ENCODE measurements around the gene TTLL10.
"Not testable (repeated sequence)": the region's sequence is repeated elsewhere in the genome, so short reads cannot be mapped to it uniquely, and the experiment has no call there.

TTLL10 gene

DNA sequence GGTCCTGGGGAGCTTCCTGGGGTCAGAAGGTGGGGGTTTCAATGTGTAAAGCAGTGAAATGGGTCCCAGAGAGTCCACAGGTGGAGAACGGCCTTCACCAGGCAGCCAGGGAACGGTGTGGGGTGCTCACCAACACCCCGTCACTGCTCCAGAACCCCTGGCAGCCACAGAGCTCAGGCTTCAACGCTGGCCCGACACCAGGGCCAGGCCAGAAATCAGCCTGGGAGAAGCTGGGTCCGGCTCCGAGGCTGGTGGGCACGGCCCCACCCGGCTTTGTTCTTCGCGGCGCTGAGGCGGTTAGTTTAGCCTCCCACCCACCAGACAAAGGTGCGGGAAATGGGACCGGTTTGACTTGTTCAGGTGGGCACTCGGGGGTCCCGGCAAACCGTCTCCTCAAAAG, 33.0 kb upstream of the TTLL10 start:
- in situ Hi-C loops (cut with MboI; ENCODE audit: low sequenced_read_pairs) = no loop called here

- in situ Hi-C loops (cut with MboI; ENCODE audit: low sequenced_read_pairs) = no loop called here
Measured at GRCh38 chr1:1141244-1141910, 32.3 kb upstream of the TTLL10 start.

DNA sequence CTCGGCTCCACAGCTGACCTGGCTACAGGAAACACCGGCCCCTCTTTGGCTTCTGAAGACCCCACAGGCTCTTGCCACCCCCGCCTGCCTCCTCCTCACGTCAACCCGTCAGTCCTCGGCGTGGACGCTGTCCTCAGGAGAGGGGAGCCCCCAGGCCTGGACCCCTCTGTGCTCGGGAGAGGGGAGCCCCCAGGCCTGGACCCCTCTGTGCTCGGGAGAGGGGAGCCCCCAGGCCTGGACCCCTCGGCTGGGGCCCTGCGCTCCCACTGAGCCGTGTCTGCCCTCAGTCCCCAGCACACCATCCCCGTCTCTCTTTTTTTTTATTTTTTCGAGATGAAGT, 31.8 kb upstream of the TTLL10 start:
- in situ Hi-C loops (cut with MboI; ENCODE audit: low sequenced_read_pairs) = no loop called here

DNA sequence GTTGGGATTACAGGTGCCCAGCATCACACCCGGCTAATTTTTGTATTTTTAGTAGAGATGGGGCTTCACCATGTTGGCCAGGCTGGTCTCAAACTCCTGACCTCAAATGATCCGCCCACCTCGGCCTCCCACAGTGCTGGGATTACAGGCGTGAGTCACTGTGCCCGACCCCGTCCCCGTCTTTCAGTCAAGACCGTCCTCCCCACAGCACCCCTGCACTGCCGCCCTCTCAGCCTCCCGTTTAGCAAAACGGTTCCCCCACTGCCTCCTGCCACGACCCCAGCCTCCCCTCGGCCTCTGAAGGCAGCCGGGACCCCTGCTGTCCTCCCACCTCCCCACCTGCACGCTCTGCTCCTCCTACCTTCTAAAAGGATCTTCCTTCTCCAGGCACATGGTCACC, 31.3 kb upstream of the TTLL10 start:
- in situ Hi-C loops (cut with MboI; ENCODE audit: low sequenced_read_pairs) = not testable (repeated sequence)

GRCh38 chr1:1142844-1143243, 30.8 kb upstream of the TTLL10 start:
- in situ Hi-C loops (cut with MboI; ENCODE audit: low sequenced_read_pairs) = no loop called here

- in situ Hi-C loops (cut with MboI; ENCODE audit: low sequenced_read_pairs) = no loop called here
Measured at GRCh38 chr1:1143636-1144035, 30.0 kb upstream of the TTLL10 start.

GRCh38 chr1:1144122-1144842, 29.4 kb upstream of the TTLL10 start:
- in situ Hi-C loops (cut with MboI; ENCODE audit: low sequenced_read_pairs) = no loop called here

- in situ Hi-C loops (cut with MboI; ENCODE audit: low sequenced_read_pairs) = no loop called here
Measured at GRCh38 chr1:1144843-1145546, 28.7 kb upstream of the TTLL10 start.

GRCh38 chr1:1145547-1145914, 28.1 kb upstream of the TTLL10 start:
- in situ Hi-C loops (cut with MboI; ENCODE audit: low sequenced_read_pairs) = no loop called here

- in situ Hi-C loops (cut with MboI; ENCODE audit: low sequenced_read_pairs) = no loop called here
Measured at GRCh38 chr1:1146026-1146425, 27.7 kb upstream of the TTLL10 start.

DNA sequence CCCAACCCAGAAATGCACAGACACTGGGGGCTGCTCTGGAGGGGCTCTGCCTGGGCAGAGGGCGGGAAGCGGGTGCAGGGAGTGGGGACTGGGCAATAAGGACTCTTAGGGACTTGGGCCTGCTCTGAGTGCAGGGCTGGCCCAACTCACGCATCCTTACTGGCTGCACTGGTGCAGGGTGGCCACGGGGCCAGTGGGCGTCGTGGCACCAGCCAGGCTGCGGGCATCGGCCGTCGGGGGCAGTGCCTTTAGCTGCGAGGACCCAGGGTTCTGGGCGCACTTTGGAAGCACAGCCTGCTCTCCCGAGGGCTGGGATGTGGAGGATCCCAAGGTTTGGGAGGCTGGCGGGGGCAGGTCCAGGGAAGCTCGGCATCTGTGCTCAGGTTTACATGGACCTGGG, 27.1 kb upstream of the TTLL10 start:
- in situ Hi-C loops (cut with MboI; ENCODE audit: low sequenced_read_pairs) = no loop called here

GRCh38 chr1:1148061-1148460, 25.6 kb upstream of the TTLL10 start:
- in situ Hi-C loops (cut with MboI; ENCODE audit: low sequenced_read_pairs) = no loop called here

DNA sequence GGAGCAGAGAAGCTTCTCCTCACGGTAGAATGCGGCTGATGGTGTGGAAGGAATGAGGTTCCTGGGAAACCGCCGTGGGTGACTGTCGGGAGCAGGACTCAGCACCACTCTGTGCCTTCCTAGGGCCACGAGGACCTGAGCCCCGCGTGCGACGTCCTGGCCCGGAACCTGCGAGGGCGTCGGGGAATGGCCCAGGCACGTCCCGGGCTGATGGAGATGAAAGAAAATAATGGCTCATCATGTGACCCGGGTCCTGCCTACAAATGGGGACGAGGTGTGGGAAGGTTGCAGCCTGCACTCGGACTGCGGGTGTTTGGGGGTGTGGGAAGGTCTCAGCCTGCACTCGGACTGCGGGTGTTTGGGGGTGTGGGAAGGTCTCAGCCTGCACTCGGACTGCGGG, 25.1 kb upstream of the TTLL10 start:
- in situ Hi-C loops (cut with MboI; ENCODE audit: low sequenced_read_pairs) = no loop called here

DNA sequence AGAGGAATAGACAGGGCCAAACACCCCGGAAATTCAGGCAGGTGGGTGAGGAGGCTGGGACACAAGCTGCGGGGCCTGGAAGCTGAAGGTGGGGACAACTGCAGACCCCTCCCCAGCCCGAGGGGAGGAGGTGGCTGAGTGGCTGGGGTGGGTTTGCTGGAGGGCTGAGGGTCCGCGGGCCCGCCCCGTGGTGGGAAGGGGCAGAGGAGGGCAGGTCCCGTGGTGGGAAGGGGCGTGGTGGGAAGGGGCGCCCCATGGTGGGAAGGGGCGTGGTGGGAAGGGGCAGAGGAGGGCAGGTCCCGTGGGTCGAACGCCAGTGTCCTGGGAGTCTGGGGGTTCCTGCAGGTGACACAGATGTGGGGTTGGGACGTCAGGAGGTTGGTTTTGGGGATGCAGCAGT, 24.3 kb upstream of the TTLL10 start:
- in situ Hi-C loops (cut with MboI; ENCODE audit: low sequenced_read_pairs) = no loop called here

GRCh38 chr1:1150100-1150499, 23.6 kb upstream of the TTLL10 start:
- in situ Hi-C loops (cut with MboI; ENCODE audit: low sequenced_read_pairs) = no loop called here

GRCh38 chr1:1151306-1151705, 22.4 kb upstream of the TTLL10 start:
- in situ Hi-C loops (cut with MboI; ENCODE audit: low sequenced_read_pairs) = no loop called here

DNA sequence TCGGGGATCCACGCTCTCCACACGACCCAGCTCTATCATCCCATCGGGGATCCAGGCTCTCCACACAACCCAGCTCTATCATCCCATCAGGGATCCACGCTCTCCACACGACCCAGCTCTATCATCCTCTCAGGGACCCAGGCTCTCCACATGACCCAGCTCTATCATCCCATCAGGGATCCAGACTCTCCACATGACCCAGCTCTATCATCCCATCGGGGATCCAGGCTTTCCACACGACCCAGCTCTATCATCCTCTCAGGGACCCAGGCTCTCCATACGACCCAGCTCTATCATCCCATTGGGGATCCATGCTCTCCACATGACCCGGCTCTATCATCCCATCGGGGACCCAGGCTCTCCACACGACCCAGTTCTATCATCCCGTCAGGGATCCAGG, 21.2 kb upstream of the TTLL10 start:
- in situ Hi-C loops (cut with MboI; ENCODE audit: low sequenced_read_pairs) = not testable (repeated sequence)

GRCh38 chr1:1153215-1153614, 20.5 kb upstream of the TTLL10 start:
- in situ Hi-C loops (cut with MboI; ENCODE audit: low sequenced_read_pairs) = not testable (repeated sequence)

DNA sequence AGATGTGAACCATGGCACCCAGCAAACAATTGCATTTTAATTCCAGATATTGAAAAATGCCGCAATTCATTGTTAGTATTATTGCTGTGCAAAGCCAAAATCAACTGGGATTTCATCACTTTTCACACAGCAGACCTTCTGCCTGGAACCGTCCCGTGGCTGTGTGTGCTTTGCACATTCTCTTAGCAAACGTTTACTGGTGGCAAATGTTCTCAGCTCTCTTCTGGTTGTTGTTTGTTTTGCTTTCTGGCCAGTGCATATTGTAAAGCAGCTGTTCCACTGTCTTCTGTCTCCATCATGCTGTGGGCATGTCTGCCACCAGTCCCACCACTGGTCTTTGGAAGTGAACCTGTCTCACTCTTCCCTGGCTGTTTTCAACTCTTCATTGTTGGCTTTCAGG, 19.8 kb upstream of the TTLL10 start:
- in situ Hi-C loops (cut with MboI; ENCODE audit: low sequenced_read_pairs) = no loop called here

GRCh38 chr1:1155258-1155657, 18.4 kb upstream of the TTLL10 start:
- in situ Hi-C loops (cut with MboI; ENCODE audit: low sequenced_read_pairs) = no loop called here

DNA sequence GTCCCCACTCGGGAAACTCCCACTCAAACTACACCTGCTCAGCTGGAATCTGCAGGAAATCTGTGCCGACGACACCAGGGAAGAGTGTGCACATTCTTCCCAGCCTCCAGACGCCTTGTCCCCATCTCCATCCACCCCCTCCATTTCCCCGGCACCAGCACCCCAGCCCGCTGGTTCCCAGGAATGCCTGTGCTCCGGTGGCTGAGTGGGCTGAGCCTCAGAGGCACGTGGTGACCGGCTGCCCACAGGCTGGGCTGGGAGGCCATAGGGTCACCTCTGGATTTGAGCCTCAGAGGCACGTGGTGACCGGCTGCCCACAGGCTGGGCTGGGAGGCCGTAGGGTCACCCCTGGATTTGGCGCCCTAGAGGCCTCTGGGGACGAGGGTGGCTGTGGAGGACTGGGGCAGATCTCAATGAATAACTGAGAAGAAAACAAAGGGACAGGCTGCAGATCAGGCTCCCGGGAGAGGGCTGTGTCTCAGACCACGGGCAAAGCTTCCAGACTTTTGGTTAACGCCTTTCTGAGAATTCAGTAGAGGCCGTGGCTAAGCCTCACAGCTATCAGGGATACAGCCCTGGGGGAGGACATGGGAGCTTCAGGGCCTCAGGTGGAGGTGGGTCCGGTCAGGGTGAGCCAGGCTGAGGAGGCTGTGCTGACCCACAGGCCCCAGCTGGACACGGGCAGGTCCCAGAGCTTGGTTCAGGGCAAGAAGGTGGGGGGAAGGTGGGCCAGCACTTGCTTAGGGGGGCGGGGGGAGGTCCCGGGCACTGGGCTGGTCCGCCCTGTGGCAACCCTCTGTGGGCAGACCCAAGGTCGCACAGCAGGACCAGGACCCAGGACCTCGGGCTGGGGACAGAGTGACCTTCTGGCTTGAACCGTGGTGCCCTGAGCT, 17.3 kb upstream of the TTLL10 start:
- in situ Hi-C loops (cut with MboI; ENCODE audit: low sequenced_read_pairs) = no loop called here

Data from HL-60/S4 (cell line).